Vagina (tissue), 2 donors: ENCODE results near the gene KCNK16.

Experiments
- CTCF ChIP-seq, 3 experiments: fragments of 450-650 bp in 2 of 3; fragments of 200-600 bp in 1 of 3; sonication (generic) in 1 of 3; IDR thresholded peaks; one replicate each; pipeline ENCODE4 v1.5.1; 2017 to 2019; ENCODE audit warnings: antibody characterized with exemption in 3 of 3, mild to moderate bottlenecking in 2 of 3, moderate library complexity in 2 of 3
- POLR2A ChIP-seq, 2 donors: fragments of 450-650 bp; IDR thresholded peaks; one replicate each; pipeline ENCODE4 v1.6.1; 2017; ENCODE audit warnings: antibody characterized with exemption in 2 of 2, mild to moderate bottlenecking in 2 of 2, moderate library complexity in 2 of 2
- POLR2AphosphoS5 ChIP-seq, 2 donors: sonication (generic); formaldehyde crosslinking; IDR thresholded peaks; one replicate each; pipeline ENCODE4 v1.9.0; 2017; ENCODE audit warnings: antibody characterized with exemption in 2 of 2, mild to moderate bottlenecking in 2 of 2, low read depth in 1 of 2; ENCODE audit not compliant: insufficient read depth in 1 of 2

DNA sequence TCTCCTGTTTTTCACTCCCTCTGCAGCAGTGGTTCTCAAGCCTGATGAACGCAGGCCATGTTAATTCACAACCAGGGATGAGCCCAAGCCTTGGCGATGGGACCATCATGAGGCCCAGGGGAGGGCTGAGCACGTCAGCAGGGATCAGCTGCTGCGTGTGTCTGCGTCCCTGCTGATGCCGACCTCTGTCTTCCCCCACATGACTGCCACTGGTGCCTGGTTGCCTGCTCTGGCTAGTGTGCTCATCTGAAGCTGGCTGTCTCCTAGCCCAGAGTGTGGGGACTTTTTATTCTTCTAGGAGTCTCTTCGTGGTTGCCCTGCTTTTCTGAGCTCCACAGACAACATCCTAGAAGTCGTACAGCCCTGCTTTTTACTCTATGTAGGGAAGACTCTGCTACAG is 40.8 kb upstream of the KCNK16 start:
- TF ChIP-seq CTCF (IDR thresholded peaks at IDR 0.05), result no peak
- no peak for TF ChIP-seq POLR2A (IDR thresholded peaks at IDR 0.05)
- no peak for TF ChIP-seq POLR2AphosphoS5 (IDR thresholded peaks at IDR 0.05; ENCODE audit: insufficient read depth in 1 of 2, low read depth in 1 of 2)
